ENCODE data around the gene SIX1. TPM values are rescaled to one million over a fixed set of nuclear protein-coding genes. Genes with fewer than 3 reads are reported as not detected.

The SIX1 gene
- total and polyA plus RNA-seq, 2 of the 13 experiments (the other 11 are each of a cell fraction or from before 2014, with no cell fraction given) = 1.7 to 6.5 TPM

Other genes starting within 250 kb of the SIX1 start
- not detected in 2 replicates for gene C14orf39, start 163.4 kb downstream of the SIX1 start, total RNA-seq (2016; rRNA removed; fragmentation: Illumina TruSeq; extraction: Trizol)
- gene C14orf39, start 163.4 kb downstream of the SIX1 start, polyA plus RNA-seq (2011; rRNA removed) = not detected in 2 replicates
- not detected in 2 replicates for gene SIX6, start 140.3 kb downstream of the SIX1 start, total RNA-seq (2016; rRNA removed; fragmentation: Illumina TruSeq; extraction: Trizol)
- not detected in 2 replicates for gene SIX6, start 140.3 kb downstream of the SIX1 start, polyA plus RNA-seq (2011; rRNA removed)
- 6.0 and 6.7 TPM in 2 replicates for gene SIX4, start 74.9 kb upstream of the SIX1 start, total RNA-seq (2016; rRNA removed; fragmentation: Illumina TruSeq; extraction: Trizol)
- 4.5 and 5.0 TPM in 2 replicates for gene SIX4, start 74.9 kb upstream of the SIX1 start, polyA plus RNA-seq (2011; rRNA removed)
- 94.8 and 130 TPM in 2 replicates for gene MNAT1, start 85.3 kb upstream of the SIX1 start, total RNA-seq (2016; rRNA removed; fragmentation: Illumina TruSeq; extraction: Trizol)
- gene MNAT1, start 85.3 kb upstream of the SIX1 start, polyA plus RNA-seq (2011; rRNA removed) = 45.8 and 49.2 TPM in 2 replicates